NCI-H2227 treated with DMSO at 0.1 percent for 48 hours (cell line): ENCODE data around the gene RDH12.
A peak's percentile ranks its signal among the peaks of the same experiment; 100 is the strongest.
"Not testable (repeated sequence)": the region's sequence is repeated elsewhere in the genome, so short reads cannot be mapped to it uniquely, and the experiment has no call there.

Experiments used
- DNase-seq: peaks from one replicate; lab custom pipeline; 2025; lab: John Stamatoyannopoulos, UW

The RDH12 gene

DNA sequence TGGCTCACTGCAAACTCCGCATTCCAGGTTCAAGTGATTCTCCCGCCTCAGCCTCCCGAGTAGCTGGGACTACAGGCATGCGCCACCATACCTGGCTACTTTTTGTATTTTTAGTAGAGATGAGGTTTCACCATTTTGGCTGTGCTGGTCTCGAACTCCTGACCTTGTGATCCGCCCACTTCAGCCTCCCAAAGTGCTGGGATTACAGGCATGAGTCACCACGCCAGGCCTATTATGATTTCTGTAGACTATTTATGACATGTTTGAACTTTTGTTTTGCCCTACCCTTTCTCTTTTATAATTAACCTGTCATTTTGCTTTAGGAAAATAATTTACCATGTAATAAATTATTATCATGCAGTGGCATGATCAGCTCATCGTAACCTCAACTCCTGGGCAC lies at the start of gene RDH12:
Gene RDH12 (plus strand): TSS at position 395 of the 400 bp plus-strand sequence. CDS start 20,757 bp downstream, outside the sequence.
- DNase-seq: not testable (repeated sequence)

DNA sequence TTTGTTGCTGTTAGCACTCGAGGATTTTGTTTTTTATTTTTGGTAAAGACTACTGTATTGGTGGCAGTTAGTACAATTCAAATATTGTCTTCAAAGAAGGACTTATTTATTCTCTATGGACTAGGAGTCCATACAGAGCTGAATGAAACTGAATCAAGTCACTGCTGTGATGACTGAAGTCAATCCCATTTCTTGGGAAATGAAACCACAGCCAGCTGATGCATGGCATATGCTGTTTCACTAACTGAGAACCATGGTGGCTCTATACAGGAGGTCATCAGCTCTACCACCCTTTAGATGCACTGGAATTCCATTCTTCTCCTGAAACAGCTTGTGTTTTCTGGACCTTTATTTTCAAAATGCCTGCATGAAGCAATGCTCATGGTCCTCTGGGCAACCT lies 49.5 kb upstream of the RDH12 start:
- DNase-seq: no peak

DNA sequence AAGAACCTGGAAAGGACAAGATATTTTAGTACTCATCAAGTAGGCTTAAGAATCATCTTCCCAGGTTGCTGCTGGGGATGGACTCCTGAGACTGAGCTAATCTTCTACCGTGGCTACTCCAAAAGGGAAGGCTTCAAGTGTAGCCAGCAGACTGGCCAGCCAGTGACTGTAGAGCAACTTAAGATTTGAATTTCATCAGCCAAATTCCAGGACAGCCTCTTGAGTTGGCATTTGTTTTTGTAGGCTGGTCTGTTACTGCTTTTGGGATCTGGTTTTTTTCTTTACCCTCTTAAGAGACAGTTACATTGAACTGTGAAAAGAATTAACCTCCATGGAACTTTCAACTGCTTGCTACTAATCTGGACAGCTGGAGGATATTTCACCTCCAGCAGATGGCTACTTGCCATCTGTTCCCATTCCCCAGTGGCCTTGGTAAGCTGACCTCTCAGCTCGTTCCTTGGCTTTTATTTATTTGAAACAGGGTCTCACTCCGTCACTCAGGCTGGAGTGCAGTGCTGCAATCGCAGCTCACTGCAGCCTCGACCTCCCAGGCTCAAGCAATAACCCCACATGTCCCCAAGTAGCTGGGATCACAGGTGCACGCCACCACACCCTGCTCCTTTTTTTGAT lies 47.9 kb upstream of the RDH12 start:
- DNase-seq: no peak

DNA sequence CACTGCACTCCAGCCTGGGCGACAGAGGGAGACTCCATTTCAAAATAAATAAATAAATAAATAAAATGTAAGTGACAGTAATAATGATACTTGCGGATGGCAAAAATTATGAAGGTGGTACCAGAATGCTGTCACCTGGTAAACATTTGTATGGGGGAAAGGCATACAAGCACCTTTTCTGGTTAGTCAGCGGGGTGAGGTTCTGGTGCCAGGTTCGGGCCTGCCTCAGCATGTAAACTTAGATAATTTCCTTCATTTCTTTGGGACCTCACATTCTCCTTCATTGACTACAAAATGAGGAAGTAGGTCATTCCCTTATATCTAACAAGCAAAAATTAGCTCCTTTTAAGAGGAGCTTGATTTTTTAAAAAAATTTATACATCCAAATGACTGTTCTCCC lies 38.1 kb upstream of the RDH12 start:
- no peak for DNase-seq

DNA sequence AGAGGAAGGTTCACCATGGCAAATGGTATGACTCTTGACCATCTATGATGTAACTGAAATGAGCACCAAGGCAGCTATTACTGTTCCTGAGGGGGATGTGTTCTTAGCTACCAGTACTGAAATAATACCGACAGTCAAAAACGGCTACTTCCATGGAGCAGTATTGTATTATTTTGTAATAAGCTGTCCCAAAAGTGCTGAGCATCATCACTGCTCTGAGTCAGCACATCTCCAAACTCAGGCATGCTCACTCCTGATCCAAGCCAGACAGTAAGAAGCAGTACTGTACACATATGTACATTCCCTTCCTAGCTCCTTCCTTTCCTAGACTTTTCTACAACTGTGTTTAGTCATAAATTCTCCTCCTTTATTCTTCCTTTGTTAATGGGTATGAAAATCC lies 35.8 kb upstream of the RDH12 start:
- DNase-seq: no peak

DNA sequence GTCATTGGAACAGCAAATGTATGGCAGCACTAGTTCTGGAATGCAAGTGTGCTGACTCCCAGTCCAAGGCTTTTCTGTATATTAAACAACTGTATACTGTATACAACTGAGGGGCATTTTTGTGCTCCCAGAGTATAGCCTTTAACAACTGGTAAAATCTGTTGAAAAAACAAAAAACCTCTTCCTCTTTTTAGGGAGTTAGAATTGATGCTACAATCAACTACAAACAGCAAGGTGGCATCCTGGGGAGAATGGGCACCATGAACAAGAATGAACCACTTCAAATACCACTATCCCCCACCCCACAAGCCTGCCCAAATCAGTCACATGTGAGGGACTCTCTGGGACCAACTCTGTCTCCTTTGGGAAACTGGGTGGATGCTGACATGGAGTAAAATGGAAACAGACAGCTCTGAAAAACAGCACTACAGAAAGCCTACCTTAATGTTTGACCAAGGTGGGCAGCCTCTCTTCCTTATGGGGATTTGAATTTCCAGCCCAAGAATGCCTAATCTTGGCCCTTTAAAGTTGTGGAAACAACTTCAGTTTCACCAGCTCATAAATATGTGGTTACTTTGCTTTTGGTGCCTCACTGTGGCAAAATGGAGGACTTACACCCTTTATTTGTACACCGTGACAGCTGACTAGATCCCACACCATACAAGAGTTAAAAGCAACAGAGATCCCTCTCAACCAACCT lies 34.8 kb upstream of the RDH12 start:
- peak; percentile 55 for DNase-seq

DNA sequence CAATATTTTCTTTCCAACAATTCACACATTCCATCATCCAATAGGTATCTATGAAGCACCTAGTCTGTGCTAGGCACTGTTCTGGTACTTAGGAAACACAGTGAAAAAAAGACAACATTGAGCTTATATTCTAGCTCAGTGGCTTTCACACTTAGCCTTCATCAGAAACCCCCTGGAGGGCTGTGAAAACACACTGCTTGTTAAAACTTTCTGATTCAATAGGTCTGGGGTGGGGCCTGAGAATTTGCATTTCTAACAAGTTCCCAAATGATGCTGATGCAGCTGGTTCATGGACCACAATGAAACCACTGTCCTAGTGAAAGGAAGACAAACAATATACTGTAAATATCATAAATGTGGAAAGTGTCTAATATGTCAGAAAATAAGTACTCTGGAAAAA lies 33.1 kb upstream of the RDH12 start:
- no peak for DNase-seq

DNA sequence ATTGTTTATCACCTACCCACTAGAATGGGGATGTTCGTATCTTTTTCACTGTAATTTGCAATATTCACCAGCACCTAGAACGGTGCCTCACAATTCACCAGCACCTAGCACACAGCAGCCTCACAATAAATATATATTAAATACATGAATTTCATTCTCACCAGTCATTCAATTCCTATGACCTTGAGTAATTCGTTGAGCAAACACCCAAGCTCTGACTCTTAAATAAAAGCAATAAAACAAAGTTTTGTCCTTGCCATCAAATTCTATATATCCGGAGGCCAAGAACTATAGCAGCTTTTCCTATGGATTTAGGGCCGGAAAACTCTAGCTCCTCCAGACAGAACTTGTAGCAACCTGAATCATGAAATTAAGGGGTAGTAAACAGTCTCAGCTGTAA lies 28.2 kb upstream of the RDH12 start:
- no peak for DNase-seq

DNA sequence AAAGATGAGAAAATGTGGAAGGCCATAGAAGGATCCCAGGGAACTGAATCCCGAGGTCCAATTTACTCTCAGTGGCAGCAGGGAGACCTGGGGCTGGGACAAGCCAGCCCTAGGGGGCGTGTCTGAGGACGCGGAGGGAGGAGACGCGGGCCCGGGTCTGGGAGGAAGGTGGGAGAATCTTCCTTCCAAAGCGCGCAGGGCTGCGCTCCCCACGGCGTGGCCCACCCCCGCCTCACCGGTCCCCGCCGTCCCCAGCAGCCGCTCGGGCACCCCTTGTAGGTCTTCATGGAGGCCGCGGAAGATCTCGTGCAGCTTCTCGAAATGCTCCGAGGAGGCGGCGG lies 27.6 kb upstream of the RDH12 start:
- peak; percentile 68 for DNase-seq

DNA sequence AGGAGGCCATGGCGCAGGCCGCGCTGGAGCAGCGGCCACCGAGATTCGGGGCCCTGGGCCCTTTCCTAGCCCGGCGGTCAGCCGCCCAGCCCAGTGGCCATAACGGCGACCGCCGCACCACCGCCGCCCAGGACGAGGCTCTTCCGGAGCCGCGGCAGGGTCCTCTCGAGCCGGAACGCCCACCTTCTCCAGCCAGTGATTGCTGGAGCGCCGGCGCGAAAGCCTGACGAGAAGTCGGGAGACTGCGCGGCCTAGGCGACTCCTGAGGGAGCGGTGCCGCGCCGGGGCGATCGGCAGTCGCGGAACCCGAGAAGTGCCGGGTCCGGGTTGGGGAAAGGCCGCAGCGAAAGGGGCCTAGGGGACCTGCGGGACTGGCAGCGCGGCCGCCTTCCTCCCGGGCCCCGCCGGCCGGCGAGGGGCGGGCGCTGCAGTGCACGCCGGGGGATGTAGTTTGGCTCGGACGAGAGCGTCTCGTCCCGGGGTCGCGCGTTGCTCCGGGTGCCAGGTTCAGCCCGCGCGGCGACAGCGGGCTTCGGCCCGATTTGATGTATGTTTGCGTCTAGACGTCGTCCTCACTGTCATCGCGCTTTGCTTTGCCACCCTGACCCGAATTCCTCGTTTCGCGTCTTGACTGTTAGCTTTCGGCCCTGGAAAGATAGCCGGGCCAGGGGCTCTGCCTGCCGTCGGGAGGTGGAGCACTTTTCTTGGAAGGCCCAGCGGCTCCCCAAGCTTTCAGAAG lies 27.0 kb upstream of the RDH12 start, which contains the start of gene VTI1B:
Gene VTI1B (minus strand): TSS at position 153 of the 739 bp plus-strand sequence. CDS start 143 bp downstream, at position 10.
- DNase-seq: peak; percentile 90

DNA sequence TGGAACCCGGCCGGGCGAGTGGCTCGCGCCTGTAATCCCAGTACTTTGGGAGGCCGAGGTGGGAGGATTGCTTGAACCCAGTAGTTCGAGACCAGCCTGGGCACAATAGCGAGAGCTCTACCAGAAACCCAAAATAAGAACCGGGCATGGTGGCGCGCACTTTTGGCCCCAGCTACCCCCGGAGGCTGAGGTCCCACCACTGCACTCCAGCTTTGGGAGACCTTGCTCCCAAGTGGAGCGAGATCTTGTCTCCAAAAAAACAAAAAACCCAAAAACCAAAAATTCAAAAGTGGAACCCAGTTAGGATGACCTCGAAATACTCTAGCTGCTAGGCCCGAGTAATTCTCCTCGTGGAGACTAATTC lies 26.5 kb upstream of the RDH12 start:
- no peak for DNase-seq

DNA sequence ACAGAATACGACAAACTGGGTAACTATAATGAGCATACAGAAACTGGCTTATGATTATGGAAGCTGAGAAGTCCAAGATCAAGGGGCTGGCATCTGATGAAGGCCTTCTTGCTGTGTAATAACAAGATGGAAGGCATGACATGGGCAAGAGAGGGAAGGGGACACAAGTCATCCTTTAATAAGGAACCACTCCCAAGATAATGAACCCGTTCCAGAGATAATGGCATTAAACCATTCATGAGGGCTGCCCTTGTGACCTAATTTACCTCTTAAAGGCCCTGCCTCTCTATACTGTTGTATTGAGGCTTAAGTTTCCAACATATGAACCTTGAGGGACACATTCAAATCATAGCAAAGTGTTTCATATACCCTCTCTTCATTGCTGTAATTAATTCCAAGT lies 22.7 kb upstream of the RDH12 start:
- no peak for DNase-seq

DNA sequence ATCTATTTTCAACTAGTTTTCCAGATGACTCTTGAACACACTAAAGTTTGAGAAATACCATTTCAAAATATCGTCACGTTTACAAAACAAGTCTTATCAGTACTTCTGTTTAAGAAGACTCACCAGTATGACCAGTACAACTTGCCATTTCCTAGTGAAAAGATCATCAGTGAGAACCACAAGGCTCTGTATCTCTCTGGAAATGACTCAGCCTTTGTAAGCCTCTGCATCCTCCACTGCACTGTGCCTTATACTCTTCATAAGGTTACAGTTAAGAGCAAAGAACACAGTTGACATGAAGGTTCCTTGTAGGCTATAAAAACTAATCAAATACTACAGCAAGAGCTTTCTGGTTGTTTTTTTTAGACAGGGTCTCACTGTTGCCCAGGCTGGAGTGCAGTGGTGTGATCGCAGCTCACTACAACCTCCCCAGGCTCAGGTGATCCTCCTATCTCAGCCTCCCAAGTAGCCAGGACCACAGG lies 21.5 kb upstream of the RDH12 start:
- no peak for DNase-seq

DNA sequence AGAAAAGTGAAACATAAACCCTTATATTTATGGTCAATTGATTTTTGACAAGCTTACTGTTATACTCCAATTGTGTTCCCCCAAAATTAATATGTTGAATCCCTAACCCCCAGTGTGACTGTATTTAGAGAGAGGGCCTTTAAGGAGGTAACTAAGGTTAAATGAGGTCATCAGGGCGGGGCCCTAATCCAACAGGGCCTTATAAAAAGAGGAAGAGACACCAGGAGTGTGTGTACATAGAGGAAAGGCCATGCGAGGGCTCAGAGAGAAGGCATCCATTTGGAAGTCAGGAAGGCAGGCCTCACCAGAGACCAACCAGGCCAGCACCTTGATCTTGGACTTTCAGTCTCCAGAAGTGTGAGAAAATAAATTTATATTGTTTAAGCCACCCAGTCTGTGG lies 20.7 kb upstream of the RDH12 start:
- DNase-seq: no peak

DNA sequence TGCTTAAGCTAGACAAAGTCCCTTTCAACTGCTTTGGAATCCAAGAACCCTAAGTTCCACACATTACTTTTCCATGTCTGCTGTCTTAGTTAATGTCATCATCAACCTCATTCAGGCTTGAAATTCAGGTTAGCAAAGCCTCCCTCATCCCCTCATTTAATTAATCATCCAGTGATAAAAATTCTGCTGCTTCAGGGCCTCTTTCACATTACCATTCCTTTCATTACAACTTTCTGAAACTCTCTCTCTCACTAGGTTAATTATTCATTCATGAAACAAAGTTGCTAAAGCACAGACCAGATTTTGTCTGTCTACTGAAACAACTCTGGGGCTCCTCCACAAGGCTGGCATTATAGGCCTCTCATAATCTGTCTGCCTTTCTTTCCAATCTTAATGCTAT lies 17.8 kb upstream of the RDH12 start:
- no peak for DNase-seq

DNA sequence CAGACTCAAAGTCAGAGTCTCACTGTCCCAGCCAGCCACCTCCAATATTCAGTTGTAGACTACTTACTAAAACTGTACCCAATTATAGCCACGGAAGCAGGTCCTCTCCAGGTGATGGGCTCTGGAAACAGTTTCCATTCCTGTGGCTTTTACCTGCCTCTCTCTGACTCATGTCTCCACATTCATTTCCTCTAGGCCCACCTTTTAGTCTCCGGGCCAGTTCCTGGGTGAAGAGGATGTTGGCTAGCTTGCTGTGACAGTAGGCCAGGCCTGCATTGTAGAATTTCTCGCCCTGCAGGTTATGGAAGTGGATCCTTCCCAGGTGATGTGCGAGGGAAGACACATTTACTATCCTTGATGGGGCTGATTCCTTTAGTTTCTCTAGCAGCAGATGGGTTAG lies 11.7 kb upstream of the RDH12 start:
- DNase-seq: no peak

DNA sequence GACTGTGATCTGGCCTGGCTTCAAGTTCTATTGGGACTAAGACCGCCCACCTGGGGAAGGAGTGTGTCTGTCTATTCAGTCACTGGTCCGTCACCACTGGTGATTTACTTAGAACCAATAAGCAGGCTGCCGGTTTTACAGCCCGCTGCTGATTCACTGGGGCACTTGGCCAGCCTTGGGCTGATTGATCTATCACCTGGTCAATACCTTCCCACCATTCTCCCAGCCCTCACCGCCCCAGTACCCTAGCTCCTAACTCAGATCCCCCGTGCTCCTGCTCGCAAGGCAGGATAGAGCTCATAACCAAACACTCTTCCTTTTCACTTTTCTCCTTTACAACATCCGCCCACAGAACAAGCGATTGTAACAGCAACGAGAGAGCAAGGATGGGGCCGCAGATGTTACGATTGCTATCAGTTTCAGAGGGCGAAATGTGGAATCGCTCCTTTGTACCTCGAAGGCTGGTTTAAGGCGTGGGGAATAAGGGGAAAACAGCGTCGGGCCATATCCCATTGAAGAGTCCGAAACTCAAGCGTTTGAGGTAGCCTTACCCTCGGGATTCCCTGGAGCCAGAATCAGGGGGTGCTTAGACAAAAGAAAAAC lies 6.8 kb upstream of the RDH12 start:
- peak; percentile 73 for DNase-seq

DNA sequence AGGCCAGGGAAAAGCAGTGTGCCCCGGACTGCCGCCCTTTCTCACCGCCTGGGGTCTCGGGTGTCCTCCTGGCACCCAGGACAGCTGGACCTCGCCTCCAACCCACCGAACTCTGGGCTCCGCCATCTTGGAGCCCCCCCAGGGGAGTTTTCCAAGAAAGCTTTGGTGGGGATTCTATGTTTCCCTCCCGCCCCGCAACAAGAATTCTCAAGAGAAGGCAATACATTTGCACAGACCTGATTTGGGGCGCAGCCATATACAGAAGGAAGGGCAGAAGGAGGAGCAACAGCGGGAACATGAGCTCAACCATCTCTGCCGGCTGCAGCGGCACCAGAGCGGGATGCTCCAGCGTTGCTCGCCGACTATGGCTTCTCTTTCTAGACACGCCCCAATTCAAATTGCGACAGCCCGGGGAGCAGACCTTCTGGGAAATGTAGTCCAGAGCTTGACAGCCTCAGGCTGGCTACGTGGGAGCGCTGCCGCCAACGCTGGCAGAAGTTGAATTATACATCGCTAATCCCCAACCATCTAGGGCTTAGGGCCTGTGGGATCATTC lies 6.2 kb upstream of the RDH12 start, which contains the start of gene RDH11:
Gene RDH11 (minus strand): TSS at position 371 of the 556 bp plus-strand sequence. CDS start 61 bp downstream, at position 310.
- DNase-seq: peak; percentile 91

DNA sequence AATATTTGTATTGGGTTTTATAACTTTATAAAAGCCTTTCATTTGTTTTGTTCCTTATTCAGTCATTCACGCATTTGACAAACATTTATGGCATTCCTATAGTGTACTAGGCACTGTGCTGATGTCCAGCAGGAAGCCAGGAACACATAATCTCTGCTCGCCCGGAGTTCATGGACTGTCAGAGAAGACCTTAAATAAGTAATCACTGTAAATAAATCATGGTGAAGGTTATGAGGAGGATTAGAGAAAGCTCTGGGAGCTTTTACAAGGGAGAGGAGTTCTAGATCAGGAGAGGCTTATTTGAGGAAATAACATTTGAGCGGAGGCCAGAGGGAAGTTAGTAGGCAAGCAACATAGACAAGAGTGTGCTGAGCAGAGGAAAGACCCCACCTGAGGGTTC lies 4.7 kb upstream of the RDH12 start:
- DNase-seq: no peak

DNA sequence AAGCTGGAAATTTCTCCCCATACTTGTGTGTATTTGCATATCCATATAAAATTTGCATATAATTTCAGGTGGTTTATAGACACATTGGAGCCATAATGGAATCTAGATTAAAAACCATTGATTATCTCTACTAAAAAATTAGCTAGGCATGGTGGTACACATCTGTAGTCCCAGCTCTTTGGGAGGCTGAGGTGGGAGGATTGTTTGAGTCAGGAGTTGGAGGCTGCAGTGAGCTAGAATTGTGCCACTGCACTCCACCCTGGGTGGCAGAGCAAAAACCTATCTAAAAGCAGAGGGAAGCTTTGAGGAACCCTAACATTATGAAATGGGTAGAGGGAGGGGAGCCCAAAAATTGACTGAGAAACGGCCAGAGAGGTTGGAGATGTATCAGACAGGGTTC lies 3.5 kb upstream of the RDH12 start:
- no peak for DNase-seq

DNA sequence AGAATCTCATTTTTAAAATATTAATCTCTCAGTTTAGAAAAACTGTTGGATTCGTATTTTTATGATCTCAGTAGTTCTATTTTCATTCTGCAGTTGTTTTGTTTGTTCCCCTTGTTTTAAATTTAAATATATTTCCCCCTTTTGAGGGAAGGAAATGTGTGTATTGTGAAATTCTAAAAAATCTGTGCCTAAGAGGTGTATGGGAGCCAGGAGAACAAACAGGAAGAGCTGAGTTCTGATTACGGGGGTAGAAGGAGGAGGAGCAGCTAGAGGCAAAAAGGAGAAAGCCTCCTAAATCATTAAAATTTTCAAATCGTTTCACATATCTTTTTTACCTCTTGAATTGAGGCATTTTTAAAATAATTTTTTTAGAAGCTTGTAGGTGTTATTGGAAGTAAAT lies 2.3 kb downstream of the RDH12 start:
- DNase-seq: no peak

DNA sequence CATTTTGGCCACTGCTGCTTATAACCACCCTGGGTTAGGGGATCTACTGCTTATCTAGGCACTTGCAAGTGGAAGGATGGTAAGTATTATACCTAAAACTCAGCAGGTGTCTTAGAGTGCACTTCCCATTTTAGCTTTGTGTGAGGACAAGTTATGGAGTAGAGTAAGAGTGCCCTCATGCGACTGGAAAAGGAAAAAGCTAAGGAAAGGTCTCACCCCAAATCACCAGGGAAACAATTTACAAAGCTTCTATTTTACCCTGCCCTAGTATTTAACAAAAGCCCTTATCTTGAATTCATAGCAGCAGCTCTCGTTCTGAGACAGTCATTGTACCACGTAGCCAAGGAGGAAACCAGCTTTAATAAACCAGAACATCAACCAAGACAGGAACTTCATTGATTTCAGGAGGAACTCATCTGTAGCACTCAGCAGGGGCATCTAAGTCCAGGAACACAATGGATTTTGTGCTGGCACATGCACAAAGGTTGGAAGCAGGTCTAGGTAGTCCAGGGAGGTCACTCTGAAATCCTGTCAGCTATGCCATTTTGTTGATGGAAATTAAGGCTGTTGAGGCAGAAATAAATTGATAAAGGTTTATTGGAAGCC lies 2.9 kb downstream of the RDH12 start:
- peak; percentile 54 for DNase-seq
